HepG2 (cell line): ENCODE results near the gene BRD2. TPM values are rescaled to one million over a fixed set of nuclear protein-coding genes. Genes with fewer than 3 reads are reported as not detected.

Experiments used
- AKNA ChIP-seq: sonication (generic); formaldehyde crosslinking; IDR thresholded peaks from 2 replicates; pipeline ENCODE4 v1.4.0; 2020; ENCODE audit warnings: missing genetic modification reagents, borderline replicate concordance
- CREM ChIP-seq, 2 experiments: sonication (generic) in 1 of 2; formaldehyde crosslinking in 1 of 2; IDR thresholded peaks; 2 replicates each; pipeline versions ENCODE4 v1.4.0 to v1.6.1; 2016 to 2020; ENCODE audit warnings: antibody characterized with exemption in 1 of 2, mild to moderate bottlenecking in 1 of 2, missing genetic modification reagents in 1 of 2
- IKZF4 ChIP-seq: sonication (generic); formaldehyde crosslinking; IDR thresholded peaks from 2 replicates; pipeline ENCODE4 v1.5.1; 2020; ENCODE audit warnings: borderline replicate concordance, mild to moderate bottlenecking, low read depth, missing genetic modification reagents; ENCODE audit errors: not compliant biosample characterization
- KLF16 ChIP-seq, 2 experiments: sonication (generic) in 1 of 2; formaldehyde crosslinking in 1 of 2; IDR thresholded peaks; 2 replicates each; pipeline versions ENCODE4 v1.6.1 to v1.8.0; 2016 to 2023; ENCODE audit warnings: missing genetic modification reagents in 2 of 2, missing compliant biosample characterization in 1 of 2
- MXD3 ChIP-seq: IDR thresholded peaks from 2 replicates; pipeline ENCODE4 v1.6.1; 2016; ENCODE audit warnings: mild to moderate bottlenecking, missing biosample characterization, missing genetic modification reagents
- NKX3-1 ChIP-seq: sonication (generic); formaldehyde crosslinking; IDR thresholded peaks from 2 replicates; pipeline ENCODE4 v1.5.0; 2020; ENCODE audit warnings: missing genetic modification reagents
- RAD51 ChIP-seq: fragments of 450-650 bp; IDR thresholded peaks from 2 replicates; pipeline ENCODE4 v1.6.1; 2016; ENCODE audit warnings: borderline replicate concordance
- RBFOX2 ChIP-seq: fragments of 200-400 bp; formaldehyde crosslinking; IDR thresholded peaks from 2 replicates; pipeline ENCODE4 v1.6.1; 2017; ENCODE audit warnings: low read depth, mild to moderate bottlenecking, low read length
- SALL2 ChIP-seq: sonication (generic); formaldehyde crosslinking; IDR thresholded peaks from 2 replicates; pipeline ENCODE4 v1.8.1; 2023; ENCODE audit warnings: mild to moderate bottlenecking, missing genetic modification reagents, inconsistent platforms
- SRSF4 ChIP-seq: fragments of 200-400 bp; formaldehyde crosslinking; IDR thresholded peaks from one replicate; pipeline ENCODE4 v1.6.1; 2018; ENCODE audit warnings: mild to moderate bottlenecking, low read depth, low read length, moderate library complexity; ENCODE audit not compliant: poor library complexity, severe bottlenecking
- SYNCRIP ChIP-seq: fragments of 200-400 bp; formaldehyde crosslinking; IDR thresholded peaks from 2 replicates; pipeline ENCODE4 v1.6.1; 2018; ENCODE audit warnings: mild to moderate bottlenecking, low read depth, low read length; ENCODE audit not compliant: insufficient read depth
- TOE1 ChIP-seq: sonication (generic); formaldehyde crosslinking; IDR thresholded peaks from 2 replicates; pipeline ENCODE4 v1.4.0; 2020; ENCODE audit warnings: mild to moderate bottlenecking, missing genetic modification reagents
- TOPORS ChIP-seq: sonication (generic); formaldehyde crosslinking; IDR thresholded peaks from 2 replicates; pipeline ENCODE4 v1.8.0; 2023; ENCODE audit warnings: mild to moderate bottlenecking, missing genetic modification reagents
- ZNF101 ChIP-seq: sonication (generic); formaldehyde crosslinking; IDR thresholded peaks from 2 replicates; pipeline ENCODE4 v1.4.0; 2020; ENCODE audit warnings: mild to moderate bottlenecking, low read depth, missing genetic modification reagents, borderline replicate concordance
- ZNF138 ChIP-seq: sonication (generic); formaldehyde crosslinking; IDR thresholded peaks from 2 replicates; pipeline ENCODE4 v1.5.0; 2020; ENCODE audit warnings: mild to moderate bottlenecking, low read depth, missing genetic modification reagents
- ZNF260 ChIP-seq: sonication (generic); formaldehyde crosslinking; IDR thresholded peaks from 2 replicates; pipeline ENCODE4 v1.4.0; 2020; ENCODE audit warnings: missing genetic modification reagents, low read depth, mild to moderate bottlenecking, borderline replicate concordance
- ZNF317 ChIP-seq: sonication (generic); formaldehyde crosslinking; IDR thresholded peaks from 2 replicates; pipeline ENCODE4 v1.5.0; 2020; ENCODE audit warnings: mild to moderate bottlenecking, missing genetic modification reagents
- ZNF549 ChIP-seq: sonication (generic); formaldehyde crosslinking; IDR thresholded peaks from 2 replicates; pipeline ENCODE4 v1.5.0; 2020; ENCODE audit warnings: missing genetic modification reagents
- ZNF792 ChIP-seq: IDR thresholded peaks from 2 replicates; pipeline ENCODE4 v1.6.1; 2016
- ZNF879 ChIP-seq: sonication (generic); formaldehyde crosslinking; IDR thresholded peaks from 2 replicates; pipeline ENCODE4 v1.8.1; 2023; ENCODE audit warnings: missing genetic modification reagents
- polyA plus RNA-seq, 8 experiments: library from polyadenylated mRNA; depleted of rRNA in 3 of 8; stranded (reverse) in 7 of 8; unstranded in 1 of 8; fragments of >200 nt; fragmentation: Illumina TruSeq in 4 of 8; extraction: Trizol in 4 of 8; gene quantifications; 2 replicates each; pipeline versions ENCODE4 v1.2.1 to v1.2.3, GENCODE V29; 2011 to 2016; ENCODE audit warnings: low read depth in 4 of 8, missing spikeins in 1 of 8, mixed read lengths in 1 of 8; ENCODE audit not compliant: insufficient read depth in 1 of 8
- total RNA-seq, 5 experiments: library from RNA; depleted of rRNA; stranded (reverse); fragments of >200 nt; fragmentation: Illumina TruSeq; extraction: Trizol; gene quantifications; 2 replicates each; pipeline ENCODE4 v1.2.3, GENCODE V29; 2016; ENCODE audit warnings: low read depth in 1 of 5
- TF ChIP-seq, protein P1 (sequence below): sonication (generic); formaldehyde crosslinking; conservative IDR thresholded peaks from 2 replicates; pipeline ENCODE4 v1.5.0; 2020; ENCODE audit warnings: missing genetic modification reagents
- TF ChIP-seq, protein P2 (sequence below): sonication (generic); formaldehyde crosslinking; IDR thresholded peaks from 2 replicates; pipeline ENCODE4 v1.4.0; 2020; ENCODE audit warnings: missing genetic modification reagents, borderline replicate concordance

BRD2 gene
- total and polyA plus RNA-seq, 2 of the 13 experiments (the other 11 are each of a cell fraction or from before 2014, with no cell fraction given), result 143 to 202 TPM

- TF ChIP-seq AKNA (CRISPR knock-in tag) (no peak), KLF16 (CRISPR knock-in tag; IDR thresholded peaks at IDR 0.05) (no peak), TOPORS (CRISPR knock-in tag) (no peak), ZNF260 (CRISPR knock-in tag) (no peak), CREM (IDR thresholded peaks at IDR 0.05) (no peak), CREM (CRISPR knock-in tag; IDR thresholded peaks at IDR 0.05) (no peak), IKZF4 (CRISPR knock-in tag) (no peak), SALL2 (CRISPR knock-in tag) (no peak), RBFOX2 (peak; percentile 75; the same call in 1 of the 2 replicates), SRSF4 (peak; percentile 51), MXD3 (CRISPR knock-in tag) (no peak), NKX3-1 (CRISPR knock-in tag) (no peak), ZNF101 (no peak), ZNF879 (CRISPR knock-in tag) (no peak), ZNF549 (CRISPR knock-in tag) (no peak), ZNF138 (no peak), ZNF317 (CRISPR knock-in tag) (0 out of 2 replicates have a peak, but pooled peaks have one; percentile 8), ZNF792 (no peak), SYNCRIP (no peak), TOE1 (CRISPR knock-in tag) (no peak), RAD51 (no peak)
- TF ChIP-seq, protein P1, sequence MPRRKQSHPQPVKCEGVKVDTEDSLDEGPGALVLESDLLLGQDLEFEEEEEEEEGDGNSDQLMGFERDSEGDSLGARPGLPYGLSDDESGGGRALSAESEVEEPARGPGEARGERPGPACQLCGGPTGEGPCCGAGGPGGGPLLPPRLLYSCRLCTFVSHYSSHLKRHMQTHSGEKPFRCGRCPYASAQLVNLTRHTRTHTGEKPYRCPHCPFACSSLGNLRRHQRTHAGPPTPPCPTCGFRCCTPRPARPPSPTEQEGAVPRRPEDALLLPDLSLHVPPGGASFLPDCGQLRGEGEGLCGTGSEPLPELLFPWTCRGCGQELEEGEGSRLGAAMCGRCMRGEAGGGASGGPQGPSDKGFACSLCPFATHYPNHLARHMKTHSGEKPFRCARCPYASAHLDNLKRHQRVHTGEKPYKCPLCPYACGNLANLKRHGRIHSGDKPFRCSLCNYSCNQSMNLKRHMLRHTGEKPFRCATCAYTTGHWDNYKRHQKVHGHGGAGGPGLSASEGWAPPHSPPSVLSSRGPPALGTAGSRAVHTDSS (CRISPR knock-in tag), result no peak
- TF ChIP-seq, protein P2, sequence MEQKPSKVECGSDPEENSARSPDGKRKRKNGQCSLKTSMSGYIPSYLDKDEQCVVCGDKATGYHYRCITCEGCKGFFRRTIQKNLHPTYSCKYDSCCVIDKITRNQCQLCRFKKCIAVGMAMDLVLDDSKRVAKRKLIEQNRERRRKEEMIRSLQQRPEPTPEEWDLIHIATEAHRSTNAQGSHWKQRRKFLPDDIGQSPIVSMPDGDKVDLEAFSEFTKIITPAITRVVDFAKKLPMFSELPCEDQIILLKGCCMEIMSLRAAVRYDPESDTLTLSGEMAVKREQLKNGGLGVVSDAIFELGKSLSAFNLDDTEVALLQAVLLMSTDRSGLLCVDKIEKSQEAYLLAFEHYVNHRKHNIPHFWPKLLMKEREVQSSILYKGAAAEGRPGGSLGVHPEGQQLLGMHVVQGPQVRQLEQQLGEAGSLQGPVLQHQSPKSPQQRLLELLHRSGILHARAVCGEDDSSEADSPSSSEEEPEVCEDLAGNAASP (CRISPR knock-in tag), result no peak
These were observed 13.8 kb downstream of the BRD2 start (continued) for GRCh38 chr6:32982084-32982701.
